Activated CD4-positive, alpha-beta T cell treated with anti-CD3 and anti-CD28 coated beads for 36 hours (primary cell): Measurements from ENCODE around the gene SLC44A4. TPM values are rescaled to one million over a fixed set of nuclear protein-coding genes. Genes with fewer than 3 reads are reported as not detected.
"Not testable (repeated sequence)": the region's sequence is repeated elsewhere in the genome, so short reads cannot be mapped to it uniquely, and the experiment has no call there.

Source experiments
- ATAC-seq: fragments of 200-7000 bp; cut with Tn5 transposase; one replicate; pipeline ENCODE4 v1.10.0; 2021; ENCODE audit warnings: mild to moderate bottlenecking, moderate library complexity
- CTCF ChIA-PET: fragments of 350-600 bp; sonication (Branson Sonifier 250); formaldehyde crosslinking; loops from one replicate; lab custom pipeline; 2021; ENCODE audit warnings: antibody characterized with exemption; lab: Charles Lee
- POLR2A ChIA-PET: fragments of 350-600 bp; sonication (Branson Sonifier 250); formaldehyde crosslinking; loops from one replicate; lab custom pipeline; 2021; ENCODE audit warnings: antibody characterized with exemption, inconsistent platforms; lab: Charles Lee
- DNase-seq: peaks from one replicate; pipeline ENCODE4 v3.0.0-alpha.2; 2020
- H3K27ac Mint-ChIP-seq: one replicate; pipeline ENCODE4 v1.8.0; 2021; ENCODE audit warnings: mixed read lengths
- H3K27me3 Mint-ChIP-seq: one replicate; pipeline ENCODE4 v1.8.0; 2021; ENCODE audit warnings: mixed read lengths
- H3K36me3 Mint-ChIP-seq: one replicate; pipeline ENCODE4 v1.8.0; 2021; ENCODE audit warnings: low read depth, mixed read lengths
- H3K4me1 Mint-ChIP-seq: one replicate; pipeline ENCODE4 v1.8.0; 2021; ENCODE audit warnings: mixed read lengths
- H3K4me3 Mint-ChIP-seq: one replicate; pipeline ENCODE4 v1.8.0; 2021; ENCODE audit warnings: mild to moderate bottlenecking, moderate library complexity, mixed read lengths
- H3K9me3 Mint-ChIP-seq: one replicate; pipeline ENCODE4 v1.8.0; 2021; ENCODE audit warnings: low read depth, mixed read lengths
- intact Hi-C, 2 experiments: fragments of 100-400 bp; cut with DNase I in 1 of 2; cut with micrococcal nuclease in 1 of 2; formaldehyde crosslinking; loops; one replicate each; pipeline versions ENCODE4 v1.14.2 to v1.15.1; 2022 to 2024; cut with DNase I, micrococcal nuclease
- total RNA-seq, 2 experiments: library from RNA; stranded (reverse); gene quantifications; one replicate each; pipeline ENCODE4 v1.2.3, GENCODE V29; 2021

Gene SLC44A4
- total RNA-seq, 2 experiments from 2014 or later: 0.19 to 0.27 TPM

- intact Hi-C loops, H3K27me3 Mint-ChIP-seq, H3K4me3 Mint-ChIP-seq, ATAC-seq, H3K27ac Mint-ChIP-seq, H3K9me3 Mint-ChIP-seq, DNase-seq, H3K36me3 Mint-ChIP-seq, CTCF ChIA-PET, POLR2A ChIA-PET: not testable (repeated sequence)
- H3K4me1 Mint-ChIP-seq: peaks cover 14% of the 10 kb centered on the region
Observed at GRCh38 chr6:31857774-31858173, 21.0 kb downstream of the SLC44A4 start.

DNA sequence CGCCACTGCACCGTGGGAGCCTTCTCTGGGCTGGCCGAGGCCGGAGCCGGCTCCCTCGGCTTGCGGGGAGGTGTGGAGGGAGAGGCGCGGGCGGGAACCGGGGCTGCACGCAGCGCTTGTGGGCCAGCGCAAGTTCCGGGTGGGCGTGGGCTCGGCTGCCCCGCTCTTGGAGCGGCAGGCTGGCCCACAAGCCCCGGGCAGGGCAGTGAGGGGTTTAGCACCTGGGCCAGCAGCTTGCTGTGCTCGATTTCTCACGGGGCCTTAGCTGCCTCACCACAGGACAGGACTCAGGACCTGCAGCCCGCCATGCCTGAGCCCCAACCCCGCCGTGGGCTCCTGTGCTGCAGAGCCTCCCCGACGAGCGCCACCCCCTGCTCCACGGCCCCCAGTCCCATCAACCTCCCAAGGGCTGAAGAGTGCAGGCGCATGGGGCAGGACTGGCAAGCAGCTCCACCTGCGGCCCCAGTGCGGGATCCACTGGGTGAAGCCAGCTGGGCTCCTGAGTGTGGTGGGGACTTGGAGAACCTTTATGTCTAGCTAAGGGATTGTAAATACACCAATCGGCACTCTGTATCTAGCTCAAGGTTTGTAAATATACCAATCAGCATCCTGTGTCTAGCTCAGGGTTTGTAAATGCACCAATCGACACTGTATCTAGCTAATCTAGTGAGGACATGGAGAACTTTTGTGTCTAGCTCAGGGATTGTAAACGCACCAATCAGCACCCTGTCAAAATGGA, 26.6 kb downstream of the SLC44A4 start:
- H3K36me3 Mint-ChIP-seq, H3K27me3 Mint-ChIP-seq, ATAC-seq, DNase-seq, intact Hi-C loops, H3K4me3 Mint-ChIP-seq, H3K27ac Mint-ChIP-seq, H3K9me3 Mint-ChIP-seq, H3K4me1 Mint-ChIP-seq: not testable (repeated sequence)
- POLR2A ChIA-PET: interaction anchor here (1.2 kb wide), 1 partner anchor 25 kb away, joined by 4 read pairs; the partner anchor contains the start of gene HSPA1B
- CTCF ChIA-PET: interaction anchor here (0.6 kb wide), 1 partner anchor 1101 kb away, joined by 3 read pairs; the partner anchor contains the start of gene HLA-DMA

- POLR2A ChIA-PET: interaction anchor here (1.2 kb wide), 1 partner anchor 24 kb away, joined by 4 read pairs; the partner anchor contains the start of gene HSPA1B
Observed at GRCh38 chr6:31851485-31851832, 27.3 kb downstream of the SLC44A4 start.

GRCh38 chr6:31850765-31851484, 27.9 kb downstream of the SLC44A4 start:
- Mint-ChIP-seq H3K4me1 (no peaks in the 10 kb centered on the region), H3K27me3 (no peaks in the 10 kb centered on the region), H3K36me3 (no peaks in the 10 kb centered on the region), H3K9me3 (no peaks in the 10 kb centered on the region), H3K4me3 (no peak overlapping the region), H3K27ac (no peak overlapping the region)
- ATAC-seq (no peak), DNase-seq (no peak)
- intact Hi-C loops: no loop called here
- ChIA-PET POLR2A (no interaction called here), CTCF (no interaction called here)

More at GRCh38 chr6:31851485-31851832, 27.3 kb downstream of the SLC44A4 start:
- Mint-ChIP-seq H3K4me3 (no peak overlapping the region), H3K27ac (no peak overlapping the region), H3K9me3 (no peaks in the 10 kb centered on the region), H3K36me3 (no peaks in the 10 kb centered on the region), H3K27me3 (no peaks in the 10 kb centered on the region), H3K4me1 (no peaks in the 10 kb centered on the region)
- ATAC-seq (no peak), DNase-seq (no peak)
- intact Hi-C loops: no loop called here
- CTCF ChIA-PET: no interaction called here

DNA sequence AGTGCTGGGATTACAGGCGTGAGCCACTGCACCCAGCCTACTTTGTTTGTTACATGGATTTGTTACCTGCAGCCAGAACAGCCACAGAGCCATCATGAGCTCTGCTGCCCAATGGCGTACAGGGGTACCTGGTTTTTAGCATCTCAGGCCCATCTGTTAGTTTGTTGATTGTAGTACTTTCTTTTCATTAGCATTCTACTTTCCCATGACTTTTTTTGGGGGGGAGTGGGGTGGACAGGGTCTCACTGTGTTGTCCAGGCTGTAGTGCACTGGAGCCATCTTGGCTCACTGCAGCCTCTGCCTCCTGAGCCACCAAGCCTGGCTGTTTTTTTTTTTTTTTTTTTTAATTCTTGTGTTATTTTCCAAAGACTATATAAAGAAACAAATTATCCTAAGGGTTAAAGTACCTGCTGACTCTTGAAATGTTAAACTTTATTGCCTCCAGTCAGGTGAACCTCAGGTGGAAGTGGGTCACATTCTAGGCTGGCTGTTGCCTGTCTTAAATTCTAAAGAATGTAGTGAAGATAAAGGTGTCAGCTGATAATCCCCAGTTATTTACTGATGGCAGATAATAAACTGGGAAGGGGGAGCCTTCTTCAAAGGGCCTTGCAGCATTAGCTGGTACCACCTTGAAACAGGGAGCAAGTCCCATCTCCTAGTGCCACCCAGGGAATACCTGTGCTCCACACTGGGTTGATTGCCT, 31.4 kb downstream of the SLC44A4 start:
- ChIA-PET CTCF (interaction anchor here (2.2 kb wide), 1 partner anchor 9 kb away, joined by 6 read pairs; no protein-coding TSS in a partner anchor), POLR2A (interaction anchor here (0.6 to 1.1 kb wide), 3 partner anchors 9 to 143 kb away, joined by 3 to 9 read pairs (median 3); no protein-coding TSS in a partner anchor)
- Mint-ChIP-seq H3K36me3 (peaks cover 2% of the 10 kb centered on the region), H3K4me3 (no peak overlapping the region), H3K9me3 (no peaks in the 10 kb centered on the region), H3K27ac (no peak overlapping the region), H3K27me3 (no peaks in the 10 kb centered on the region), H3K4me1 (no peaks in the 10 kb centered on the region)
- ATAC-seq (no peak), DNase-seq (no peak)
- intact Hi-C loops: no loop called here

GRCh38 chr6:31844507-31844906, 34.3 kb downstream of the SLC44A4 start:
- no peak overlapping the region for H3K4me3 Mint-ChIP-seq
- no peaks in the 10 kb centered on the region for H3K27me3 Mint-ChIP-seq
- no peaks in the 10 kb centered on the region for H3K9me3 Mint-ChIP-seq
- intact Hi-C loops: no loop called here
- no peak overlapping the region for H3K27ac Mint-ChIP-seq
- ChIA-PET CTCF (interaction anchor here (0.6 to 0.7 kb wide), 4 partner anchors 18 to 274 kb away, joined by 3 to 4 read pairs (median 3); partner anchors contain the start of genes MSH5 and NEU1), POLR2A (no interaction called here)
- DNase-seq (no peak), ATAC-seq (no peak)
- H3K4me1 Mint-ChIP-seq: peaks cover 2% of the 10 kb centered on the region
- H3K36me3 Mint-ChIP-seq: peaks cover 19% of the 10 kb centered on the region

DNA sequence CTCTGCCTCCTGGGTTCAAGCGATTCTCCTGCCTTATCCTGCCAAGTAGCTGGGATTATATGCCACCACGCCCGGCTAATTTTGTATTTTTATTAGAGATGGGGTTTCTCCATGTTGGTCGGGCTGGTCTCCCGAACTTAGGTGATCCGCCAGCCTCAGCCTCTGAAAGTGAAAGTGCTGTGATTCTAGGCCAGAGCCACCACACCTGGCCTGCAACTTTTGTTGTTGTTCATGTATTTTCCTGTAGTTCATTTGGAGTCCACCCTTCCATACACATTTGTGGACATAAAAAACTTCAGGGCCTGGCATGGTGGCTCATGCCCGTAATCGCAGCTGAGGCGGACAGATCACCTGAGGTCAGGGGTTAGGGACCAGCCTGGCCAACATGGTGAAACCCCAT, 36.7 kb downstream of the SLC44A4 start:
- H3K4me3 Mint-ChIP-seq: no peak overlapping the region
- no peaks in the 10 kb centered on the region for H3K9me3 Mint-ChIP-seq
- DNase-seq: no peak
- H3K27me3 Mint-ChIP-seq: no peaks in the 10 kb centered on the region
- no peak for ATAC-seq
- H3K36me3 Mint-ChIP-seq: peaks cover 41% of the 10 kb centered on the region
- CTCF ChIA-PET: no interaction called here
- peaks cover 20% of the 10 kb centered on the region for H3K4me1 Mint-ChIP-seq
- POLR2A ChIA-PET: no interaction called here
- intact Hi-C loops: no loop called here
- no peak overlapping the region for H3K27ac Mint-ChIP-seq

DNA sequence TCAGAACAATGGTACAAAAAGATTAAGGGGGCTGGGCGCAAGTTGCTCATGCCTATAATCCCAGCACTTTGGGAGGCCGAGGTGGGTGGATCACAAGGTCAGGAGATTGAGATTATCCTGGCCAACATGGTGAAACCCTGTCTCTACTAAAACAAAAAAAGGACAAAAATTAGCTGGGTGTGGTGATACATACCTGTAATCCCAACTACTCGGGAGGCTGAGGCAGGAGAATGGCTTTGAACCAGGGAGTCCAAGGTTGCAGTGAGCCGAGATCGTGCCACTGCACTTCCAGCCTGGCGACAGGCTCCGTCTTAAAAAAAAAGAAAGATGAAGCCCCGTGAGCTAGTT, 39.0 kb downstream of the SLC44A4 start:
- ATAC-seq, DNase-seq, H3K4me3 Mint-ChIP-seq, intact Hi-C loops, H3K27me3 Mint-ChIP-seq, H3K9me3 Mint-ChIP-seq: not testable (repeated sequence)
- POLR2A ChIA-PET: interaction anchor here (0.6 to 1.1 kb wide), 2 partner anchors 70 to 246 kb away, joined by 3 to 4 read pairs; no protein-coding TSS in a partner anchor
- Mint-ChIP-seq H3K27ac (peak overlapping the region; percentile 67), H3K36me3 (peaks cover 60% of the 10 kb centered on the region), H3K4me1 (peaks cover 28% of the 10 kb centered on the region)
- CTCF ChIA-PET: interaction anchor here (0.6 to 1.7 kb wide), 4 partner anchors 10 to 167 kb away, joined by 3 to 4 read pairs (median 4); partner anchors contain the start of gene HSPA1B

DNA sequence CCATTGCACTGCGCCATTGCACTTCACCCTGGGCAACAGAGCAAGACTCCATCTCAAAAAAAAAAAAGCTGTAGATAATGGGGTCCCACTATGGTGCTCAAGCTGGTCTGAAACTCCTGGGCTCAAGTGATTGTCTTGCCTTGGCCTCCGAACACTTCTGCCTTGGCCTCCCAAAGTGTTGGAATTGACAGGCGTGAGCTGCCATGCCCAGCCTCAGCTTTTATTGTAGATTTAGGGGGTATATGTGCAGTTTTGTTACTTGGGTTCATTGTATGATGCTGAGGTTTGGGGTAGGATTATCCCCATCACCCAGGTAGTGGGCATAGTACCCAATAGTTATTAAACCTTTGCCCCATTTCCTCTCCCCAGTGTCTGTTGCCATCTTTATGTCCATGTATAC, 39.8 kb downstream of the SLC44A4 start:
- intact Hi-C loops: no loop called here
- ATAC-seq (no peak), DNase-seq (no peak)
- peak overlapping the region; percentile 53 for H3K4me3 Mint-ChIP-seq
- ChIA-PET CTCF (interaction anchor here (0.7 to 1.7 kb wide), 5 partner anchors 9 to 113 kb away, joined by 3 to 6 read pairs (median 4); partner anchors contain the start of gene HSPA1B), POLR2A (interaction anchor here (0.6 to 1.1 kb wide), 3 partner anchors 10 to 69 kb away, joined by 3 to 4 read pairs (median 3); no protein-coding TSS in a partner anchor)
- peak overlapping the region; percentile 67 for H3K27ac Mint-ChIP-seq
- no peaks in the 10 kb centered on the region for H3K27me3 Mint-ChIP-seq
- peaks cover 60% of the 10 kb centered on the region for H3K36me3 Mint-ChIP-seq
- peaks cover 28% of the 10 kb centered on the region for H3K4me1 Mint-ChIP-seq
- no peaks in the 10 kb centered on the region for H3K9me3 Mint-ChIP-seq

GRCh38 chr6:31838114-31838553, 40.7 kb downstream of the SLC44A4 start:
- ATAC-seq, H3K9me3 Mint-ChIP-seq, H3K27me3 Mint-ChIP-seq, DNase-seq, intact Hi-C loops: not testable (repeated sequence)
- CTCF ChIA-PET: interaction anchor here (0.7 to 2.4 kb wide), 5 partner anchors 9 to 54 kb away, joined by 3 to 6 read pairs (median 4); partner anchors contain the start of genes HSPA1B and LSM2
- peak overlapping the region; percentile 95 for H3K27ac Mint-ChIP-seq
- H3K36me3 Mint-ChIP-seq: peaks cover 60% of the 10 kb centered on the region
- H3K4me1 Mint-ChIP-seq: peaks cover 30% of the 10 kb centered on the region
- POLR2A ChIA-PET: interaction anchor here (0.6 to 1.2 kb wide), 6 partner anchors 9 to 438 kb away, joined by 3 to 9 read pairs (median 4); partner anchors contain the start of gene NEU1
- H3K4me3 Mint-ChIP-seq: peak overlapping the region; percentile 90
